ENCODE data around the gene PSMG4. TPM values are rescaled to one million over a fixed set of nuclear protein-coding genes. Genes with fewer than 3 reads are reported as not detected.
A peak's percentile ranks its signal among the peaks of the same experiment; 100 is the strongest.

The PSMG4 gene
- total and polyA plus RNA-seq, 9 of the 15 experiments (the other 6 are each of a cell fraction or from before 2014, with no cell fraction given) = 12.9 to 185 (median 52.0) TPM

DNA sequence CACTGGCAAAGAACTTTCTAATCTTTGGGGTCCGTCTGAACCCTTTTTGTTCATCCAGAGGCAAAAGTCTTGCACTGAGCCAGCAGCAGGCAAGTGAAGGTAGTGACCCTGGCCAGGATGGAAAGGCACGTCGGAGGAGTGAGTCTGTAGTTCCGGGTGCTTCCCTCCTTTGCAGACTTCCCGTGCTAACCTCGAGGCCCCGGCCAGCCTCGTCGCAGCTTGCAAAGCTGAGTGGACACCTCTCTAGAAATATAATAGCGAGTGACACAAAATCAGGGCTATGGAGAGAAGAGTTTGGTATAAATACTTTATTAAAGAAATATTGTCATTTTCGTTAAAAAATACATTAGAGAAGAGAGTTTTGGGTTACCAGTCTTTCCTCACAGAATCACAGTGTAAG lies 9.9 kb downstream of the PSMG4 start (continued):
- TF ChIP-seq, protein P1, sequence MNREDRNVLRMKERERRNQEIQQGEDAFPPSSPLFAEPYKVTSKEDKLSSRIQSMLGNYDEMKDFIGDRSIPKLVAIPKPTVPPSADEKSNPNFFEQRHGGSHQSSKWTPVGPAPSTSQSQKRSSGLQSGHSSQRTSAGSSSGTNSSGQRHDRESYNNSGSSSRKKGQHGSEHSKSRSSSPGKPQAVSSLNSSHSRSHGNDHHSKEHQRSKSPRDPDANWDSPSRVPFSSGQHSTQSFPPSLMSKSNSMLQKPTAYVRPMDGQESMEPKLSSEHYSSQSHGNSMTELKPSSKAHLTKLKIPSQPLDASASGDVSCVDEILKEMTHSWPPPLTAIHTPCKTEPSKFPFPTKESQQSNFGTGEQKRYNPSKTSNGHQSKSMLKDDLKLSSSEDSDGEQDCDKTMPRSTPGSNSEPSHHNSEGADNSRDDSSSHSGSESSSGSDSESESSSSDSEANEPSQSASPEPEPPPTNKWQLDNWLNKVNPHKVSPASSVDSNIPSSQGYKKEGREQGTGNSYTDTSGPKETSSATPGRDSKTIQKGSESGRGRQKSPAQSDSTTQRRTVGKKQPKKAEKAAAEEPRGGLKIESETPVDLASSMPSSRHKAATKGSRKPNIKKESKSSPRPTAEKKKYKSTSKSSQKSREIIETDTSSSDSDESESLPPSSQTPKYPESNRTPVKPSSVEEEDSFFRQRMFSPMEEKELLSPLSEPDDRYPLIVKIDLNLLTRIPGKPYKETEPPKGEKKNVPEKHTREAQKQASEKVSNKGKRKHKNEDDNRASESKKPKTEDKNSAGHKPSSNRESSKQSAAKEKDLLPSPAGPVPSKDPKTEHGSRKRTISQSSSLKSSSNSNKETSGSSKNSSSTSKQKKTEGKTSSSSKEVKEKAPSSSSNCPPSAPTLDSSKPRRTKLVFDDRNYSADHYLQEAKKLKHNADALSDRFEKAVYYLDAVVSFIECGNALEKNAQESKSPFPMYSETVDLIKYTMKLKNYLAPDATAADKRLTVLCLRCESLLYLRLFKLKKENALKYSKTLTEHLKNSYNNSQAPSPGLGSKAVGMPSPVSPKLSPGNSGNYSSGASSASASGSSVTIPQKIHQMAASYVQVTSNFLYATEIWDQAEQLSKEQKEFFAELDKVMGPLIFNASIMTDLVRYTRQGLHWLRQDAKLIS (CRISPR knock-in tag; IDR thresholded peaks at IDR 0.05) = no peak
- no peak for TF ChIP-seq BRCA1 (IDR thresholded peaks at IDR 0.05)
- no peak for TF ChIP-seq BRCA1 (CRISPR knock-in tag; IDR thresholded peaks at IDR 0.05)
- no peak for TF ChIP-seq ZNF696 (CRISPR knock-in tag; conservative IDR thresholded peaks at IDR 0.05)
- TF ChIP-seq BDP1 (IDR thresholded peaks at IDR 0.05; ENCODE audit: insufficient read depth, insufficient read length) = no peak

- Histone ChIP-seq H3K4me1 (replicated peaks in 1 of 2; ENCODE audit: control insufficient read depth in 2 of 2, insufficient read depth in 2 of 2, low read length in 2 of 2) (peaks cover 0 to 7% of the 10 kb centered on the region in 2 experiments; a peak in 2 of 5 replicates), H3K4me2 (ENCODE audit: insufficient read depth, low read length) (no peak overlapping the region), H3K9me1 (ENCODE audit: control insufficient read depth, insufficient read depth, low read length) (peaks cover 3% of the 10 kb centered on the region), H3K79me2 (ENCODE audit: control insufficient read depth, insufficient read depth, low read length) (peaks cover 37% of the 10 kb centered on the region), H3K9me3 (replicated peaks; ENCODE audit: control insufficient read depth, insufficient read depth, low read depth, low read length) (no peaks in the 10 kb centered on the region), H4K20me1 (replicated peaks; ENCODE audit: control insufficient read depth, insufficient read depth, low read length) (peaks cover 11% of the 10 kb centered on the region; the same call in 1 of the 2 replicates), H3K27ac (ENCODE audit: extremely low read depth, low read depth, low read length) (no peak overlapping the region), H3K9ac (ENCODE audit: insufficient read depth in 1 of 2, low read depth in 2 of 2, low read length in 2 of 2) (no peak overlapping the region), H3K36me3 (ENCODE audit: control insufficient read depth, insufficient read depth, low read length) (peaks cover 85% of the 10 kb centered on the region), H2AFZ (ENCODE audit: low read depth, low read length) (no peak overlapping the region), H3K4me3 (no peak overlapping the region), H3K27me3 (ENCODE audit: control insufficient read depth in 2 of 2, insufficient read depth in 2 of 2, low read length in 2 of 2) (no peaks in the 10 kb centered on the region)
- FAIRE-seq (peak; percentile 26), DNase-seq (ENCODE audit: extremely low read depth in 1 of 4, low spot score in 3 of 4) (no peak), ATAC-seq (no peak)
- intact Hi-C loops (cut with micrococcal nuclease) = no loop called here
- ChIA-PET POLR2A (interaction anchor here (1.2 kb wide), 1 partner anchor 17 kb away, joined by 4 read pairs; no protein-coding TSS in a partner anchor), CTCF (ENCODE audit: low intra/inter-chr PET ratio) (no interaction called here)
- WGBS (ENCODE audit: insufficient coverage, low coverage, missing lambda C conversion rate) = 83% methylated on average over 27 of the region's 27 CpGs
- in situ Hi-C loops (cut with MboI) = no loop called here
- no TSS peak for BruUV-seq (replicated peaks)
- TF ChIP-seq TFAP4 (CRISPR knock-in tag; IDR thresholded peaks at IDR 0.05; ENCODE audit: borderline replicate concordance) (peak; percentile 13; the same call in 1 of the 2 replicates), CREM (IDR thresholded peaks at IDR 0.05; ENCODE audit: low read depth) (peak; percentile 28; the same call in 1 of the 2 replicates), POLR2AphosphoS5 (IDR thresholded peaks at IDR 0.05; ENCODE audit: control insufficient read depth, insufficient read depth, low read depth, low read length) (peak; percentile 21; the same call in 1 of the 2 replicates), SUPT5H (IDR thresholded peaks at IDR 0.05) (peak; percentile 26; the same call in 1 of the 2 replicates), GATAD2B (IDR thresholded peaks at IDR 0.05; ENCODE audit: borderline replicate concordance) (no peak)
Observed at GRCh38 chr6:3269281-3269975, 10.7 kb downstream of the PSMG4 start.
